ENCODE measurements around the gene THRA.

Gene THRA

DNA sequence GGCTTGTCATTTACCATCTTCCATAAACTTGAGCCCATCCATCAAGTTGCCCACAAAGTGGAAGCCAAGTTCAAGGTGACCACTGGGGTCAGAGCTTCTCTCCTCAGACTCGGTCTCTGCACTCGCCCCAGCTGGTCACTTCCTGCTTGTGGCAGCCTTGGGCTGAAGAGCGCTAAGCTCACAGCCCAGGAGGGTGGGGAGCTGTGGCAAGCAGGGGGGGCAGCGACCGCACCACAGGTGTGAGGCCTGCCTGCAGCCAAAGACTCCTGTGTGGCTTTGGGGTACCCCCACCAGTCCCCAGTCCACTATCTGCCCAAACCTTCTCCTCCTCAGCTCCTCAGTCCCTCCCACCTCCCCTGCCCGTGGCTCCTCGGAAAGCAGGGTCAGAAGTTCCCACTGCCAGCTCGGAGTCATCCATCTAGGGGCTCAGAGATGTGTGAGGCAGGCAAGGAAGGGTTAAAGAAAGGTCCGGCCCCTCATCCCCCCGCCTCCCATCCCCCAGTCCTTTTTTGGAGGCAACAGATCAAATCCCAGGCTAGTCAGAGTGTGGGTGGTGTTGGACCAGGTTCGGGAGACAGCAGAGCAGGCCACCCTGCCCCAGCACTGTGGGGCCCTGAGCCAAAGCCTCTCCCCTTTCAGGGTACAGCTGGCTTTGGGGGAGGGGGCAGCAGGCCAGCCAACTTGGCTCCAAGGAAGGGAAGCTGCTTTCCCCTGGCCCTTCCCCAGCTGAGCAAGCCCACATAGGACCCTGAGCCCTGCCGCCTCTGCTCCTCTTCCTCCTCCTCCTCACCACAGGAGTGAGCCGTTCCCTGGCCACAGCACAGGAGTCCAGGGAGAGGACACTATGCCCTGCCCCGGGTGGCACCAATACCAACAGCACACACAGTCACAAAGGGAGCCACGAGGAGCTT lies 44.3 kb upstream of the THRA start:
- TF ChIP-seq, protein P1, sequence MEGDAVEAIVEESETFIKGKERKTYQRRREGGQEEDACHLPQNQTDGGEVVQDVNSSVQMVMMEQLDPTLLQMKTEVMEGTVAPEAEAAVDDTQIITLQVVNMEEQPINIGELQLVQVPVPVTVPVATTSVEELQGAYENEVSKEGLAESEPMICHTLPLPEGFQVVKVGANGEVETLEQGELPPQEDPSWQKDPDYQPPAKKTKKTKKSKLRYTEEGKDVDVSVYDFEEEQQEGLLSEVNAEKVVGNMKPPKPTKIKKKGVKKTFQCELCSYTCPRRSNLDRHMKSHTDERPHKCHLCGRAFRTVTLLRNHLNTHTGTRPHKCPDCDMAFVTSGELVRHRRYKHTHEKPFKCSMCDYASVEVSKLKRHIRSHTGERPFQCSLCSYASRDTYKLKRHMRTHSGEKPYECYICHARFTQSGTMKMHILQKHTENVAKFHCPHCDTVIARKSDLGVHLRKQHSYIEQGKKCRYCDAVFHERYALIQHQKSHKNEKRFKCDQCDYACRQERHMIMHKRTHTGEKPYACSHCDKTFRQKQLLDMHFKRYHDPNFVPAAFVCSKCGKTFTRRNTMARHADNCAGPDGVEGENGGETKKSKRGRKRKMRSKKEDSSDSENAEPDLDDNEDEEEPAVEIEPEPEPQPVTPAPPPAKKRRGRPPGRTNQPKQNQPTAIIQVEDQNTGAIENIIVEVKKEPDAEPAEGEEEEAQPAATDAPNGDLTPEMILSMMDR (IDR thresholded peaks at IDR 0.05; ENCODE audit: insufficient read depth, low read depth, low read length, missing control alignments), result no peak
- no peak overlapping the region for H3K4me3 ChIP-seq (ENCODE audit: low read depth, low read length)
- DNase-seq (ENCODE audit: low read depth), result no peak

DNA sequence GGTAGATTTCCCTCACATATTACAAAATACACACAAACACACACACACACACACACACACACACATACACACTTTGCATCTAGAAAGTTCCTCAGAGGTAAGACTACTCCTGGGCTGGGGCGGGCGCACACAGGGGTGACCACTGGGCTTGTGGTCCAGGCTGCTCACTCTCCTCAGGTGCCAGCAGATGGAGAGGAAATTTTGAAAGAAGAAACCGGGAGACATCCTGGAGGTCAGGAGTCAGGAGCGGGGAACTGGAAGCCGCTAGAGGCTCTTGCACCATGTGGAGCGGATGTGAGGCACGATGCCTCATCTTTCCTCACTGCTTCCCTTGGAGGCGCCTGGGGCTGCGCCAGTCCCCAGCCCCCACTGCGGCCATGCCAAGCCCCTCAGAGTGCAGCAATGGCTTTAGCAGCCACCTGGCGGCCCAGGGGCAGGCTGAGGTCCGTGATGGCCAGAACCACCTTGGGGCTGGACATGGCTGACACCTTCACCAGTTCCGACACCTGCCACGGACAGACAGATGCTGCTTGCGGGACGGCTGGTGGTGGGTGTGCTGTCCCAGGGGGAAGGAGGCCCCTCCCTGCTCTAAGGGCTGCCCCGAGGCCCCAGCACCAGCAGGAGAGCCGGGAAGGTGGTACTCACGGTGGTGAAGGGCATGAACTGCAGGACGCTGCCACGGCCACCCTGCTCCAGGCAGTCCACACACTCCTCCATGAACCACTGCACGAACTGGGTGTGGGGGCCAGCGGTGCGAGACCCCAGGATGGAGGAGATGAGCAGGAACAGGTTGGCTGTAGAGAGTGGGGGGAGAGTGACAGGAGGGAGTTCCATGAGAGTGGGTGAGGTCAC lies 43.4 kb upstream of the THRA start:
- H3K4me3 ChIP-seq (ENCODE audit: low read depth, low read length), result no peak overlapping the region
- DNase-seq (ENCODE audit: low read depth), result no peak
- TF ChIP-seq, protein P1 (IDR thresholded peaks at IDR 0.05; ENCODE audit: insufficient read depth, low read depth, low read length, missing control alignments), result no peak

DNA sequence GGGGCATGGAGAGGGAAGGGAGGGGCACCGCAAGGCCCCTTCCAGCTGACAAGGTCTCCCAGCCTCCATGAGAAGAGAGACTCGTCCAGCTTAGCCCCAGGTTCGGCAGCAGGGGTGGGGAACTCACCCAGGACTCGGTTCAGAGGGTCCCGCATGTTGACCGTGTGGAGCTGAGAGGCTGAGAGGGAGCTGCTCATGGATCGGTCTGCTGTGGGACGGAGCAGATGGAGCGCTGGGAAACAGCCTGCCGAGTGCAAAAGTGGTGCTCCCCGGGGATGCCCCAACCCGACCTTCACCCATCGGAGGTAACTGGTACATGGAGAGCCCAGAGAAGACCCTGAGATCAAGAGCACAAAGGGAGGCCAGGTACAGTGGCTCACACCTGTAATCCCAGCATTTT lies 42.6 kb upstream of the THRA start:
- DNase-seq (ENCODE audit: low read depth), result no peak
- TF ChIP-seq, protein P1 (IDR thresholded peaks at IDR 0.05; ENCODE audit: insufficient read depth, low read depth, low read length, missing control alignments), result no peak
- no peak overlapping the region for H3K4me3 ChIP-seq (ENCODE audit: low read depth, low read length)

DNA sequence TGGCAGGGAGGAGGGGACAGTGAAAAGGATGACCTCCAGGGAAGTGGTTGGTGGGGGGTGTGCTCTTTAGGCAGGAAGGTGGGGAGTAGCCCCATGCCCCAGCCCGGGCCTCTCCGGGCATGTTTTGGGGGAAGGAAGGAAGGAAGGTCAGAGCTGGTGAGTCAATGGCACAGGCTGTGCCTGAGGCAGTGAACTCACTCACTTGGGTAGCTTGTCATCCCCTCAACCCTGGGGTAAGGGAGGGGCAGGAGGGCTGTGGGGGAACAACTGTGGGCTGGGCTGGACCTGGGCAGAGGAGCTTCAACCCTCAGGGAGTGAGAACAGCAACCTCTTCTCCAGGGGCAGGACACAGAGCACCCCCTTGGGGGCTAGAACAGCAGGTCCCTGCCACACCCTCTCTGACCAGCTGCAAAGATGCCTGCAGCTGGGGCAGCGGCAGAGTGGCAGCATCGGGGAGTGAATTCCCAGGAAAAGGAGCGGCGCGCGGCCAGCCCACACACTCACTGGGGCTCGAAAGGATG lies 41.3 kb upstream of the THRA start:
- TF ChIP-seq, protein P1 (IDR thresholded peaks at IDR 0.05; ENCODE audit: insufficient read depth, low read depth, low read length, missing control alignments), result no peak
- no peak overlapping the region for H3K4me3 ChIP-seq (ENCODE audit: low read depth, low read length)
- no peak for DNase-seq (ENCODE audit: low read depth)

DNA sequence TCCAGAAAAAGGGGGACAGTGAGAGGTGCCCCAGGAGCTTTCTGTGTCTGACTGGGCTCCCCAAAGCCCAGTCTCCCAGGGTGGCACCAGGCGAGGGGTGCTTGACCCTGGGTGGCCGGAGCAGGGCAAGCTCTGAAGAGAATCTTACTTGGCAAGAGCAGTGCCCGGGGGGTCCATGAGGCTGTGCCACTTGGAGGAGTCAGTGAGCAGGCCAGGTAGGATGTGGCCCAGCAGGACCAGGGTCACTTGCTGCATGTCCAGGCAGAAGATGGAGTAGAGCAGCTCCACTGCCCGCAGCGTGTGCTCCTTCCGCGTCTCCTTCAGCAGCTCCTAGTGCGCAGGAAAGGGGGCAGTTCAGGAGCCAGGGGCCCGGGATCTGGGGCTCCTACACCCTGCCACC lies 40.3 kb upstream of the THRA start:
- TF ChIP-seq, protein P1 (IDR thresholded peaks at IDR 0.05; ENCODE audit: insufficient read depth, low read depth, low read length, missing control alignments), result no peak
- no peak for DNase-seq (ENCODE audit: low read depth)
- no peak overlapping the region for H3K4me3 ChIP-seq (ENCODE audit: low read depth, low read length)

DNA sequence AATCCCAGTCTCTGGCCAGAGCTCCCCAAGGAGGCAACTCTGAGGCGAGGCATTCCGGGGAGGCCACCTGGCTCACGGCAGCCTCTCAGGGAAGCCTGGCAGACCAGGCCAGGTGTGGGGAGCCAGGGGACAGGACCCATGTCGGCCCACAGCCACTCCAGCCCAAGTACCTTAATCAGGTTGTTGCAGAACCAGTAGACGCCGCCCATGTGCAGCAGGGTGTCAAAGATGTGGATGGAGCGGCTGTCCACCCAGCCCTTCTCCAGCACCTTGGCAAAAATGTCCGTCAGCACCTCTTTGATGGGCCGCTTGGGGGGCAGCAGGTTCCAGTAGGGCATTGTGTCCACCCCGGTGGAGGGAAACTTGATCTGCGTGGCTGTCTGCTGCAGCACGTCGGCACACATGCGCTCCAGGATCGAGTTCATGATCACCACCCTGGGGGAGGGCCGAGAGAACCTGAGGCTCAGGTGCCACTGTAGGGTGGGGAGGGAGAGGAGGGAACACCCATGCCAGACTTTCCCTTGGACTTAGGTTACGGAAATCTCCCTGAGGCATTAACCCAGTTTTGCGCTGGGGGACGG lies 39.7 kb upstream of the THRA start:
- TF ChIP-seq, protein P1 (IDR thresholded peaks at IDR 0.05; ENCODE audit: insufficient read depth, low read depth, low read length, missing control alignments), result no peak
- no peak overlapping the region for H3K4me3 ChIP-seq (ENCODE audit: low read depth, low read length)
- DNase-seq (ENCODE audit: low read depth), result no peak
